ENCODE measurements around the gene RND3.

RND3 gene

GRCh38 chr2:150487537-150488429 lies at the start of gene RND3:
Gene RND3, minus strand, starts transcription at chr2:150487667. Its CDS starts 250 bp downstream, at chr2:150487417.
- DNase-seq: peak; percentile 20 to 95 (median 81)

GRCh38 chr2:150535176-150535575 lies 47.7 kb upstream of the RND3 start:
- no peak for DNase-seq

- DNase-seq: no peak
These were observed 45.4 kb upstream of the RND3 start for GRCh38 chr2:150532879-150533278.

GRCh38 chr2:150532020-150532419 lies 44.6 kb upstream of the RND3 start:
- DNase-seq: no peak

GRCh38 chr2:150531591-150531990 lies 44.1 kb upstream of the RND3 start:
- no peak for DNase-seq

GRCh38 chr2:150530168-150530567 lies 42.7 kb upstream of the RND3 start:
- DNase-seq: no peak

GRCh38 chr2:150528861-150529801 lies 41.7 kb upstream of the RND3 start:
- DNase-seq: no peak

- DNase-seq: no peak
These were observed 39.4 kb upstream of the RND3 start for GRCh38 chr2:150526827-150527226.

GRCh38 chr2:150526006-150526405 lies 38.5 kb upstream of the RND3 start:
- DNase-seq: no peak

GRCh38 chr2:150522269-150522668 lies 34.8 kb upstream of the RND3 start:
- no peak for DNase-seq

GRCh38 chr2:150520887-150521664 lies 33.6 kb upstream of the RND3 start:
- DNase-seq: peak in 1 of 56 donors; percentile 4

- no peak for DNase-seq
These were observed 32.6 kb upstream of the RND3 start for GRCh38 chr2:150520033-150520432.

GRCh38 chr2:150517951-150518680 lies 30.6 kb upstream of the RND3 start:
- no peak for DNase-seq

GRCh38 chr2:150513647-150514046 lies 26.2 kb upstream of the RND3 start:
- DNase-seq: no peak

GRCh38 chr2:150508497-150509137 lies 21.1 kb upstream of the RND3 start:
- no peak for DNase-seq

GRCh38 chr2:150507071-150507470 lies 19.6 kb upstream of the RND3 start:
- DNase-seq: no peak

GRCh38 chr2:150505178-150505577 lies 17.7 kb upstream of the RND3 start:
- no peak for DNase-seq

GRCh38 chr2:150495993-150496627 lies 8.6 kb upstream of the RND3 start:
- no peak for DNase-seq

GRCh38 chr2:150495001-150495400 lies 7.5 kb upstream of the RND3 start:
- DNase-seq: no peak

Data from amygdala (tissue), 56 donors.